OCI-LY7 (cell line): ENCODE results near the gene SPATA6L.

Experiments used
- CTCF ChIP-seq: fragments of 200-600 bp; sonication (generic); conservative IDR thresholded peaks from 2 replicates; pipeline ENCODE4 v1.5.1; 2014; ENCODE audit warnings: mild to moderate bottlenecking, antibody characterized with exemption, low read length, moderate library complexity, mixed read lengths
- EZH2phosphoT487 ChIP-seq: fragments of 200-600 bp; sonication (generic); IDR thresholded peaks from 2 replicates; pipeline ENCODE4 v1.6.1; 2018; ENCODE audit warnings: low read depth, borderline replicate concordance, mild to moderate bottlenecking, mixed run types, antibody characterized with exemption, low read length, moderate library complexity, mixed read lengths

DNA sequence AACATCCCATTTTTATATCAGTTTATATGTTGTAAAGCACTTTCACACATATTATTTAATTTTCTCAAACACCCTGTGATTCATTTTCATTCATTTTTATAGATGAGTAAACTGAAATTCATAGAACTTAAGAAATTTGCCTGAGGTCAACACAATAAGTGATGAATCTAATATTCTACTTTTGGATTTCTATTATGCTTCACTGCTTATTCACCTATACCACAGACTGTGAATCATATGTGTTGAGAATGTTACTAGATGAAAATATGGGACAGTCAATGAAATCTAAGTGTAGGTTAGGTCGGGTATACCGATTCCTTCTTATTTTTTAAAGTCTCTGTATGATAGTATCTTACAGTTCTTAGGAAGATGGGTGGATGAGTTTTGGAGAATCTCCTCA is 37.8 kb upstream of the SPATA6L start:
- no peak for TF ChIP-seq CTCF
- no peak for TF ChIP-seq EZH2phosphoT487
